GM18909 (cell line): ENCODE data around the gene SALL2.

Experiments
- ATAC-seq: cut with Tn5 transposase; IDR thresholded peaks from one replicate; pipeline ENCODE4 v1.9.1; 2021; ENCODE audit warnings: mild to moderate bottlenecking; ENCODE audit not compliant: unreplicated experiment, poor library complexity

The SALL2 gene

DNA sequence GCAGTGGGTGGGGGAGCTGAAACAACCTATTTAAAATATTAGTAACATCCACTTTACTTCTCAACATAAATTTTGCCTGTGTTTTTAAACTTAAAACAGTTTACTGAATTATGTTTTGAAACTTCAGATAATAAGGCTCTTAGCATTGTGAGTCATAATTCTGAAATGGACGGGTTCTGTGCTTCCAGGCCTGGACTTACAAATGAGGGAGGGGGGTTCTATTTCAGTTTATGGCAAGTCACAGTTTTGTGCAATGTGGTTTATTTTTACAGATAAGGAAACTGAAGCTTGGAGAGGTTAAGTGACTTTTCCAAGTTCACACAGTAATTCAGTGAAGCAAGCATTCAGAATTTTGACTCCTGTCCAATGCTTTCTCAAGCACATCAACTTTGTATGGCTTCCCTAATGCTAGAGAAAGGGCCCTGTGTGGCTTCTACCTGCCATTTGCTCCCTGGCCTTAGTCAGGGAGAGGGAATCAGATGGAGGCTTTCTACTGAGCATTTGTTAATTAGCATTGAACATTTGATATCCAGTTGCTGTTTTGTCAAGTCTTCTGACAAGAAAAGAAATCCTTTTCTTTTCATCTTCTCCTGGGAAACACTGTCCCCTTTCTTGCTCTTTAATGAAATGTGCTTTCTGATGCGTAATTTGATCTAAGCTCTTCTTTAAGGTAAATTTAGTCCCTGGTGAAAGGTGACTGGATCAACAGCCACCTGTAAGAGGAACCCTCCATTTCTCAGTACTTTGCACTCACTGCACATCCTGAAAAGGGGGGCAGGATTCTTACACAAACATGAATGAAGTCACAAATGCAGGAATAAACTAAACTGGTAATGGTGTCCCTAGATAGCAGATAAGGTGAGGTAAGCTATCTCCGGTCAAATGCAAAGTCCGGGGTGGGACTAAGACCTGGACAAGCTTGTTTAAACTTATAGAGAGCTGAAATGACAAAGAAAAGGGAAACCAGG is 2.5 kb upstream of the SALL2 start:
- no peak for ATAC-seq

DNA sequence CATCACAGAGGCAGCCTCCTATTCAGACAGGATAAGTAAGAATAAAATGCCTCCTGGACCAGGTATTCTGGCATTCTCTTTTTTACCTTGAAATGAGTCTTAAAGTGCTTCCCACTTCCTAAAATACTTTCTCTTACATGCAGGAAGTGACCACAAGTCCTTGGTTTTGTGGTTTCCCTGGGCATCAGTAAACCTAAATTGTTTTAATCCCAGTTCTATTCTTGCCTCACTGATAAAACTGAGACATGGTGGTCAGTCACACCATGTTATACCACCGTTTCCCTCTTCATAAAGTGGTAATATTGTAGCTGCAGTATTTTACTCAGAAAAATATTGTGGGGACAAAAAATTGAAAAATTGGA is 1.2 kb upstream of the SALL2 start:
- ATAC-seq: no peak

DNA sequence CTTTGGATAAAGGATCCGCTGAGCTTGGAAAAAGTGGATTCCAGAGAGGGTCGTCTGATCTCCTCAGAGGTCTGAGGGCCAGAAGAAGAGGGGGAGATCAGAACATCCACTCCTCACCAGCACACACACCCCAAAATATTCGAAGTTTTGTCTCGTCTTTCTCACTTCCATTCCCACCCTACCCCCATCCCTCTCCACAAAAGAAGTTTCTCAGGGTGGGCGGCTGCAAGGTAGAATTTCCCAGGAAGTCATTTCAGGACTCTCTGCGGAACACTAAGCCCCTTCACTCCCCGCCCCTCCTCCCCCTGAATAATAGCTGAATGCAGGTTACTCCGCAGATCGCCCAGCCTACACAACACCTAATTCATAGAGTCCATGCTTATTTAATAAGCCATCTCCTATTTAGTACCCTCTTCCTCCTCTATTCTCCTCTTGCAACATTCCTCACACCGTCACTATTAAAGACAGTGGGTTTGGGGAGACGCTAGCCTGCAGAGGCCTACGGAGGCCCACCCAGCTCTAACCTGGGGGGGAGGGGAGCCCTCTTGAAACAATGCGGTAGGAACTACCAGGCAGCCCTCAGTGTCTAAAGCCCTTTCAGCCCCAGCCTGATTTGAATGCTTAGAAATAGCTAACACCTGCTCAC is 649 bp upstream of the SALL2 start:
- ATAC-seq: no peak

DNA sequence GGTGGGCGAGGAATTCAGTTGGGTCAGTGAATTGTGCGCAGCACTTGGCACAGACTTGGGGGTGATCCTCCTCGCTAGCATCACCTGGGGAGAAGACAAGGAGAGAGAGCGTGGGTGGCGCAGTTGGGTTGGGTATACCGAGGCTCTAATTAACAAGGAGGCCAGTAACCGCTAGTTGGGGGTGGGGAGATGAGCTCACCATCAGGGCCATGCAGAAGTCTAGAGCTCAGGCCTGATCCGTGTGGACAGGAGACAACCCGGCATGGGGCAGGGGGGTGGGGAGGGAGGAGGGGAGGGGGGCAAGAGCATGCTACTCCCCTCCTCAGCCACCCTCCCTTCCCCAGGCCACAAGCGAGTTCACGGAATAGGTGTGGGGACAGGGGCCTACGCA is 580 bp downstream of the SALL2 start:
- no peak for ATAC-seq

DNA sequence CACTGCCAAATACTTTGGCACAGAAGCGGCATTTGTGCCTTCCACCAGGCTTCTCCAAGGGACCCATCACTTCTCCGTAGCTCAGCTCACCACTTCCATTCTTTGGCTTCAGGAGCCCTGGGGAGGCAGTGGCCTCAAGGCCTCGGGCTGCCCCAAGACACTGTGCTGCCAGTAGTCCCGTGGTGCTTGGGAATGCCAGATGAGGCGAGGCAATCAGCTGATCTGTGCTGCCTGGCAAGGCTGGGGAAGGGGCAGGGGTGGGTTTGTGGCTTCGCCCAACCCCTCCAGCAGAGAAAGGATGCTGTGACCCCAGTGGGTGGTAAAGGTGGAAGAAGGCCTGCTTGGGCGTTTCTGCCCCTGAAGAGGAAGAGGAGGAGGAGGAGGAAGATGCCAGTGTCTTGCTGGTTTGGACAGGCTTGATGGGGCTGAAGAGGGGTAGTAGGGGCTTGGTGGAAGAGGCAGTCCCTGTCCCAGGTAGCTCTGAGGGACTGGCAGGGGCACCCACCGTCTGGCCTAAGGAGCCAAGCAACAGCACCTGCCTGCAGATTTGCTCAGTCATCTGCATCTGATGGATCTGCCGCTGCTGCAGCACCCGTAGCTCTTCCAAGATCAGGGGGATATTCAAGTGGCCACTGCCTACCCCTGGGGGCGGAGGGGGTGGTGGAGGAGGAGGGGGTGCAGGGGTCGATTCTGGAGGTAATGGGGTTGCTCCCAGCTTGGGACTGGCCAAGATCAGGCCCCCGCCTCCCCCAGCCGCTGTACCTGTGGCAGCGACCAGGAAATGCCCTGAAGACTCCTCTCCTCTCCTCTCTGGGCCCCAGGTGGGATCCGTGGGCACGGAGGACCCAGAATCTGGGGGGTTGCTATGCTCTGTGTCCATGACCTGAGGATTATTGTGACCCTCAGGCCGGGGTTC is 1.3 kb downstream of the SALL2 start:
- no peak for ATAC-seq

DNA sequence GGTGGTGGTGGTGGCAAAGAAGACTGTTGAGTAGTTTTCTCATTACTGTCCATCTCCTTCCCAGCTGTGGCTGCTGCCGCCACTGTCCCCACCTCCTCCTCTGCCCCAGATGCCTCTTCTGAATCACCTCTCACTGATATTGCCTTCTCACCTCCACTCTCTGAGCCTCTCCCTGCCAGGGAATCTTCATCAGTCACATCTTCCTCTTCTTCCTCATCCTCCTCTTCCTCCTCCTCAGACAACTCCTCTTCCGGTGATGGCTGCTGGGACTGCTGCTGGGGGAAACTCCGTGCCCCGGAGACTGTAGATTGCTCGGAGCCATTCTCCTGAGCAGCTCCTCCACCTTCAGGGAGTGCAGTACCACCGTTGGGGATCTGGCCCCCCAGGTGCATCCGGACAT is 2.9 kb downstream of the SALL2 start:
- no peak for ATAC-seq

DNA sequence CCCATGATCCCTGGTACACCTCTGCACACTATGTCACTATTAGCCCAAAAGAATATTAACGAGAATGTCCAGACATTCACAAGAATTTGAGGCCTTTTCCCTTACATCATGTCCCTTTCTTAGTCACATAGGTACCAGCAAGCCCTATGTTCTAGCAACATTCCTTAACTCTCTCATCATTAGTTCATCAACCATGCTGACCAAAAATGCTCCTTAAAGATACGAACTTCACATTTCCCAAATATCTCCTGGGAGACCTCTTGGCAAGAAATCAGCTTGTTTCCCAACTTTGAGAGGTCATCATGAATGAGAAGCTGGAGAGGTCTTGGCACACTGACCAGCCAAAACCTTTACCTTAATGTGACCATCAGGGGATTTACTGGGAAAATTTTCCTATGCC is 4.6 kb downstream of the SALL2 start:
- ATAC-seq: no peak

DNA sequence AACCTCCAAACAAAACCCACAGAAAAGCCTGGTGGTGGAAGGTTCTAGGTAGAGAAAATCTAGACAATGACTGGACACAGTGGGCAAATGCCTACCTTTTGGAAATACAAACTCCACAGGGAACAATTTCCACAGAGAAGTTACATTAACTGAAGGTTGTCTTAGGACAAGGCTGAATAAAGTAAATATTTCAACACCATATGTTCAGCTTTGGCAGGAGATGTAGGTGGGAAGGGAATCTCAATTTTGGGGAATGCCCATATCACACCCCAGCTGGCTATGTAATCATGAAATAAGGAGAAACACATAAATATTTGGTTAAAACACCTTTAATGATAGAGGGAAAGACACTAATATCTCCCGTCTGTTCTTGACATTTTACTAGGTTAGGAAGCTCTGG is 5.4 kb downstream of the SALL2 start:
- no peak for ATAC-seq

DNA sequence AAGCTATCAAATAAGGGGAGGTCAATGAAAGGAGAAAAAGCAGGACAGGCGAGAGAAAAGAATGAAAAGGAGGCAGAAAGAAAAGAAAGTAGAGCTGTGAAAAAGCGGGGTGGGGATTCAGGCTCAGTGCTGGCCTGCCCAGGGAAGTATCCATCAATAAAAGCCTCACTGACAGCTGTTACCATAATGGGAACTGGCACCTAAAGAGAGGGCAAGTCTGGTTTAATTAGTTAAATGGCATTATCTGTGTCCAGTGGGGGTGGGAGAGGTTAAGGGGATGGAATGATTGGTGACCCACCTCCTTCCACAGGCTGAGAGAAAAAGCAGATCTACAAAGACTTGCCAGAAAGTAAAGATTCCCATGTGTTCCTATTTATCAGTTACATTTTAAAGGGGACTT is 7.4 kb downstream of the SALL2 start:
- no peak for ATAC-seq

DNA sequence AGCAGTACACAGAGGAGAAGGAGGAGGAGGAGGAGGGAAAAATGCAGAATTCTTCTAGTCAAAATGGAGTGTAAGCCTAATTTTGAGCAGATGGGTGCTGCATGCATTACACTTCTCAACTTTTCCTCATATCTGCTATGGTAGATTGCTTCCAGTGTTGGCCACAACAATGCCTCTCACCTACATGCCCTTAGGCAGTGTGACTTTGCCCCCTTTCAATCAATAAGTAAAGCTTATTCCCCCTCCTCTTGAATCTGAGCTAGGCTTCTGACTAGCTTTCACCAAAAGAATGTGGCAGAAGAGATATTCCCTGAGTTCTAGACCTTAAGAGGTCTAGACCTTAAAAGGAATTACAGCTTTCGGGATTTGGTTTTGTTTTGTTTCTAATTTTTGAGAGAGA is 11.8 kb downstream of the SALL2 start:
- no peak for ATAC-seq

DNA sequence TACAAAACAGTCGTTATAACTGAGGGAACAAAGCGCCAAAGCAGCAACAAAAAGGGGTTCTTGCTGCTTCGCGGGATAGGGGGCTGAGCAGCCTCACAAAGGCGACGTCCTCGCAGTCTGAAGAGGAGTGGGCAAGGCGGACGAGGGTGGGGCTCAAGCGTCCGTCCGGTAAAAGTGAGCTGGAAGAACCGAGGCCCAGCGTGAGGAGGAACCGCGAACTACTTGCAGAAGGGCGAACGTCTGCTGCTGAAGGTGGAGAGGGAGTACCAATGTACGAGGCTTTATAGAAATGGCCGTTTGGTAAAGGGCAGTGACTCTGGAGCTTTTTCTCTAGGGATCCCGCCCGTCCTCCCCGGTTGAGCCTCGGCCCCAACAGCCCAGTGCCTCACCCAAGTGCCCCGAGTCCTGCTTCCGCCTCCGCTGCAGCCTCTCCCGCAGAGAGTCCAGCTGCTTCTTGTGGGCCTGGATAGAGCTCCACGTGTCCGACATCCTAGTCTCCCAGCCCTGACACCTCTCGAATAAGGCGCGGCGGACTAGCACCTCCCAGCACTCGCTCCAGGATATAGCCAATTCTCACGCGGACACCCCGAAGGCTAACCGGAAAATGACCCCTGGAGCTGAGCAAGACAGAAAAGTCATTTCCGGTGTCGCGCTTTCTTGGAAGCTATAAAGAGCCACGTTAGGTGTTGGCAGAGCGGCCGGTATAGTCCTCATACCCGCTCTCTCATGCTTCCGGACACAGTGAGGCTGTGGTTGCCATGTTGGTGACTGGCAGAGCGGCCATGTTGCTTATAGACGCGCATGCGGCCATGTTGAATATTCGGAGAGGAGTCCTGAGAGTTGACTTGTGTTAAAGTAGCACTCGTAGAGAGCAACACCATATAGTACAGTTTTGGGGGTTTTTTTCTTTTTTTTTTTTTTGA is 15.2 kb downstream of the SALL2 start, which contains the start of gene METTL3:
METTL3 (minus strand) TSS at position 606 of the 923 bp plus-strand sequence; CDS start at position 489, 117 bp downstream.
- peak; percentile 98 for ATAC-seq

DNA sequence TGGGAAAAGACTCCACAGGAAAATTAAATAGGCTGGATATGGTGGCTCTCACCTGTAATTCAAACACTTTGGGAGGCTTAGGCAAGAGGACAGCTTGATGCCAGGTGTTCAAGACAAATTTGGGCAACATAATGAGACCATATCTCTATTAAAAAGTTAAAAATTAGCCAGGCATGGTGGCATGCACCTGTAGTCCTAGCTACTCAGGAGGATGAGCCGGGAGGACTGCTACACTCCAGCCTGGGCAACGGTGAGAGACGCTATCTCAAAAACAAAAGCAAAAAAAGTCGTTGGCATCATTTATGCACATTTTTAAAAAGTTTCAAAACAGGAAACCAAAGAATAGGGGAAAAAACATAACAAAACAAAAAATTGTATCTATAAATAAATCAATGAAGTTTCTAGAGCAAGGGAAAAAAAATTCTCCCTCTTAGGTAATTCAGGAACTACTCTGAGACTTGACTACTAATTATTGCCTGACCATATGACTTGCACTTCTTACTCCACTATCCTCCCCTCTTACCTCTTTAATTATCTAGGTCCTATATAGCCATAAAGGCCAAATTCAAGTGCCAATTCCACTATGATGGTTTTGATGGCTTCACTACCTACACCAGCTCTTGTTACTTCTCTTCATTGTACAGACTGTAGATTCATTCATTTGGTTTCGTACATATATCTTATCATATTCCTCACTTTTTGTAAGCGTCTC is 16.6 kb downstream of the SALL2 start:
- no peak for ATAC-seq

DNA sequence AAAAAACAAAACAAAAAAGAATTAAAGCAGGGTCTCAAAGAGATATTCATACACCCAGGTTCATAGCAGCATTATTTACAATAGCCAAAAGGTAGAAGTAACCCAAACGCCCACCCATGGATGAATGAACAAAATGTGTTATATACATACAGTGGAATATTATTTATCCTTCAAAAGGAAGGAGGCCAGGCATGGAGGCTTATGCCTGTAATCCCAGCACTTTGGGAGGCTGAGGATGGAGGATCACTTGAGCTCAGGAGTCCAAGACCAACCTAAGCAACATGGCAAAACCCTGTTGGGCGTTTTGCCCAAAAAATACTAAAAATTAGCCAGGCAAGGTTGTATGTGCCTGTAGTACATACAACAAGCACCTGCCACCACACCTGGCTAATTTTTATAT is 19.6 kb downstream of the SALL2 start:
- no peak for ATAC-seq

DNA sequence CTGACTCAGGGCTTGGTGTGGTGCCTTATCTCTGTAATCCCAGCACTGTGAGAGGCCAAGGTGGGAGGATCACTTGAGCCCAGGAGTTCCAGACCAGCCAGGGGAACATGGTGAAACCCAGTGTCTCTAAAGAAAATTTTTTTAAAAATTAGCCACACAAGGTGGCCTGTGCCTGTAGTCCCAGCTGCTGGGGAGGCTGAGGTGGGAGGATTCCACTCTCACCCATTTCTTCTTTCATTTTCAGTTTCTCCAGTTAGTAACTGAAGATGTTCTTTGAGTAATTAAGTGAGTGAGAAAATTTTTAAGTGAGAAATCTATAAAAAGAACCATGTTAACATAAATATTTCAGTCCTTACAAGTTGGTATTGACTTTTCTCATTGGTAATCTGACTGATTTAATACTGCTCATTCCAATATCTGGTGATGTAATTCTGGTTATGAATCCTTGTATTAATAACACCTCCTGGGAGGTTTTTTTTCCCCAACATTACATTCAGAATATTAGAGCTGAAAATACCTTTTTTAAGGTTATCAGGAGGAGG is 21.1 kb downstream of the SALL2 start:
- peak; percentile 85 for ATAC-seq

DNA sequence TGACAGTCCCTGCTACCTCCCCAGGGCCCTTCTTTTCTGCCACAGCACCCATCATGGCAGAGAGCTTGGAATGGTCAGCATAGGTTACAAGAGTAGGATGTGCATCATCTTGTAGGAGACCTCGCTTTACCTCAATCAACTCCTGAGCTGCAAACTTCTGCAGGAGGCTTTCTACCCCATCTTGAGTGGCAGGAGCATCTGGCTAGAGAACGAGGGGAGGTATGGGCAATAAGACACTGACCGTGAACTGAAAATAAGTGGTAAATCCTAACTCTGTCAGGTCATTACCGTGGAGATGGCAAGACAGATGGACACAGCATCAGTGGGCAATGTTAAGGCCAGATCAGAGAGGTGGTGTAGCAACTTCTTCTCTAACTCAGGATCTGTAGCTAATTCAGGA is 22.8 kb downstream of the SALL2 start:
- no peak for ATAC-seq

DNA sequence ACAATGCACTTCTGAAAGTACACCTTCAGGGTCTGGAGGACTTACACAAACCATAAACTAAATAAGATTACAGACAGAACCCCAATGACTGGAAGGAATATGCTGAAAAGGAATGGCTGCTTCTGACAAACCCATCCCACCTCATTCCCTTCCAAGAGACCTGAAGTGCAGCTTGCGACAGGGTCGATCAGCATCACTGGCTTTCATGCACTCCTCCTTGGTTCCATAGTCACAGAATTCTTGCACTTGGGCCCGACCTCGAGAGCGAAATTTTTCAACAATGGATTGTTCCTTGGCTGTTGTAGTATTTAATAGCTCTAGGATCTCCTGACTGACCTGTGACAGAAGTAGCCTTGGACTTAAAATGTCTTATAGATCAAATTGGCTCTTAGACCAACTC is 24.6 kb downstream of the SALL2 start:
- ATAC-seq: no peak

DNA sequence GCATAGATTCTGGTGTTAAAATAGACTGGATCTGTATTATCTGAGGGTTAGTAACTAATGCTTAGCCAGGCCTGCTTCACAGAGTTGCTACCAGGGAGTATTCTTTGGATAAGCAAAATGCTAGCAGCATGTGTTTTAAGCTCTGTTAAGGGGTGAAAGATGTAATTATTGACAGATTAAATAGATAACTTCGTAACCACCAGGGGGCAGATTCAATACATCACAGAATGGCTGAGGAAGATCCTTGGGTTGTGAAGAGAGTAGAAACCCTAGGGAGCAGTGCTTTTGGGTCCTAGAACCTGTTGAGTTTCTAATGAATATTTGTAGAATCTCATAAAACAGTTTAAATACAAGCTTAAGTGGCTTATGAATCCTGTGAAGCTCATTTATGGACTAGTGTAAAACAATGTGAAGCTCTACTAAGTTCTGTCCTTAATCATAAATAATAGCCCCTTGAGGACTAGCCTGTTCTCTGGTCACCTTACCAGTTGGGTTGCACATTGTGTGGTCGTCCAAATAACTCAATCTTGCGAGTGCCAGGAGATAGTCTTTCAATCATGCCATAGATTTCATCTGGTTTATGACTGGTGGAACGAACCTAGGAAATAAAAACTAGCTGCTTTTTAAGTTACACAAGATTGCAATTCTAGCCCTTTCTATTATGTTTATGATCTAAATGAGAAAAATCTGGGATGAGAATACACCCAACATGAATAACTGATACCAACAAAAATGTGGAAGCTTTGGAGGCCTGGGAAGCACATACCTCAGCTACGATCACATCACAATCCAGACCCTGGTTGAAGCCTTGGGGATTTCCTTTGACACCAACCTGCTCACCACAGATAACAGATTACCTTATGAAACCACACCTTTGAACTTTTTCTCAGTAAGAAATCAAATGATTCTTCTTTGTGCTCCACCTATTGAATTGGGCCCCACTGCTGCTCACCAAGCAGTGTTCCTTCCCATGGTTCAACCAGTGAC is 27.3 kb downstream of the SALL2 start:
- ATAC-seq: no peak

DNA sequence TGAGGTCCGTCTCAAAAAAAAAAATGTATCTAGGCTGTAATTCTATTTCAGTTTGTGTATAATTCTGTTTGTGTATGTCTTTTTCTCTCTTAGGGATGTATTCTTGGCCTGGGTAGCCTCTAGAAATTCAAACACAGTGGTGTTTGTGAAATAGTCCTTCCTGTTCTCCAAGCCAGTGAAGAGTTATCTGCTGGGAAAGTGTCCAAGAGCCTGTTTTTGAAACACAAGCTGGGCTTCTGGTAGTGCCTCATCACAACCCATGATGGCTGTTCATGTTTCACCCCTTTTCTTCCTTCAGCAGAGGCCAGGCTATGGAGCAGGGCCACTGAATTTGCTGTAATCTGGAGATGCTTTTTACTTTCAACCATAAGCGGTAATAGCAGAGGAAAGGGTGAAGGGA is 29.7 kb downstream of the SALL2 start:
- ATAC-seq: no peak
